K562 (cell line): Measurements from ENCODE around the gene MYO3B. TPM values are rescaled to one million over a fixed set of nuclear protein-coding genes. Genes with fewer than 3 reads are reported as not detected.

Experiments used
- ATAC-seq: fragments of 200-7000 bp; cut with Tn5 transposase; 3 replicates; pipeline ENCODE4 v1.9.1; 2020; ENCODE audit warnings: moderate library complexity
- BruUV-seq: library from RNA; stranded (reverse); fragments of 400-500 nt; replicated peaks from 2 replicates; lab custom pipeline; 2021; lab: Mats Ljungman, UMichigan
- CTCF ChIA-PET: fragments of 300-600 bp; formaldehyde crosslinking; extraction: SDS; loops from one replicate; lab custom pipeline; 2021; ENCODE audit warnings: low intra/inter-chr PET ratio; lab: Yijun Ruan, JAX
- POLR2A ChIA-PET: fragments of 300-600, 350-650 bp; sonication (Branson Sonifier 250); formaldehyde crosslinking; extraction: SDS; loops from one replicate; lab custom pipeline; 2021; ENCODE audit warnings: antibody characterized with exemption, inconsistent platforms; lab: Yijun Ruan, JAX
- DNase-seq, 4 experiments: peaks; one replicate each; pipeline versions ENCODE4 v3.0.0 to v3.0.0-alpha.2; 2011 to 2018; ENCODE audit warnings: low spot score in 3 of 4, mixed read lengths in 3 of 4; ENCODE audit errors: extremely low read depth in 1 of 4
- FAIRE-seq: peaks from 2 replicates; lab custom pipeline; 2011; peaks lifted over from hg19 to GRCh38; lab: Jason Lieb, UNC
- H2AFZ ChIP-seq: 2 replicates; pipeline ENCODE4 v1.6.0; 2011; ENCODE audit warnings: low read depth, low read length, control low read depth, inconsistent platforms
- H3K27ac ChIP-seq: fragments of 200-600 bp; 3 replicates; pipeline ENCODE4 v1.8.0; 2011; ENCODE audit warnings: low read depth, mild to moderate bottlenecking, control low read depth, inconsistent platforms, low read length, moderate library complexity, mixed read lengths; ENCODE audit errors: extremely low read depth
- H3K27me3 ChIP-seq, 2 experiments: fragments of 300-600 bp in 1 of 2; 2 replicates in 1 of 2; 3 replicates in 1 of 2; pipeline versions ENCODE4 v1.6.0 to v1.8.0; 2011; ENCODE audit warnings: inconsistent platforms in 2 of 2, low read length in 2 of 2, mild to moderate bottlenecking in 1 of 2, mixed read lengths in 1 of 2, moderate library complexity in 1 of 2; ENCODE audit not compliant: control insufficient read depth in 2 of 2, insufficient read depth in 2 of 2
- H3K36me3 ChIP-seq: fragments of 300-600 bp; 3 replicates; pipeline ENCODE4 v1.8.0; 2011; ENCODE audit warnings: mild to moderate bottlenecking, low read length, inconsistent platforms; ENCODE audit not compliant: control insufficient read depth, insufficient read depth
- H3K4me1 ChIP-seq, 2 experiments: fragments of 200-600 bp in 1 of 2; replicated peaks in 1 of 2; 2 replicates in 1 of 2; 3 replicates in 1 of 2; pipeline versions ENCODE4 v1.5.1 to v1.8.0; 2011; ENCODE audit warnings: inconsistent platforms in 2 of 2, low read length in 2 of 2, mild to moderate bottlenecking in 1 of 2, mixed read lengths in 1 of 2, moderate library complexity in 1 of 2; ENCODE audit not compliant: control insufficient read depth in 2 of 2, insufficient read depth in 2 of 2
- H3K4me2 ChIP-seq: 2 replicates; pipeline ENCODE4 v1.6.1; 2011; ENCODE audit warnings: low read length, control low read depth, inconsistent platforms, mixed read lengths; ENCODE audit not compliant: insufficient read depth
- H3K4me3 ChIP-seq: fragments of 200-600 bp; sonication (generic), shearing (Covaris generic); 2 replicates; pipeline ENCODE4 v1.5.1; 2016; ENCODE audit warnings: control low read depth, inconsistent platforms
- H3K79me2 ChIP-seq: fragments of 200-600 bp; 3 replicates; pipeline ENCODE4 v1.8.0; 2011; ENCODE audit warnings: low read length, inconsistent platforms; ENCODE audit not compliant: control insufficient read depth, insufficient read depth
- H3K9ac ChIP-seq, 2 experiments: 2 replicates each; pipeline versions ENCODE4 v1.6.0 to v1.6.1; 2011; ENCODE audit warnings: low read depth in 2 of 2, low read length in 2 of 2, control low read depth in 1 of 2, inconsistent platforms in 1 of 2, mild to moderate bottlenecking in 1 of 2, mixed read lengths in 1 of 2; ENCODE audit not compliant: insufficient read depth in 1 of 2
- H3K9me1 ChIP-seq: one replicate; pipeline ENCODE4 v1.6.0; 2011; ENCODE audit warnings: inconsistent platforms, mild to moderate bottlenecking, low read length, moderate library complexity; ENCODE audit not compliant: control insufficient read depth, insufficient read depth
- H3K9me3 ChIP-seq: replicated peaks from 2 replicates; pipeline ENCODE4 v1.5.1; 2011; ENCODE audit warnings: low read depth, low read length, inconsistent platforms; ENCODE audit not compliant: control insufficient read depth, insufficient read depth
- H4K20me1 ChIP-seq: replicated peaks from 2 replicates; pipeline ENCODE4 v1.6.1; 2011; ENCODE audit warnings: low read length, inconsistent platforms, mixed read lengths; ENCODE audit not compliant: control insufficient read depth, insufficient read depth
- BHLHE40 ChIP-seq: IDR thresholded peaks from 2 replicates; pipeline ENCODE4 v1.6.1; 2011; ENCODE audit warnings: low read length, improper control_type of control experiment
- ELF1 ChIP-seq: fragments of 200-800 bp; sonication (Bioruptor generic); IDR thresholded peaks from 2 replicates; pipeline ENCODE4 v1.6.1; 2016; ENCODE audit warnings: missing genetic modification characterization, missing compliant biosample characterization
- HNRNPH1 ChIP-seq: fragments of 200-400 bp; formaldehyde crosslinking; optimal IDR thresholded peaks from 2 replicates; pipeline ENCODE3; 2017; ENCODE audit warnings: low read depth, mild to moderate bottlenecking, low read length, moderate library complexity
- NR4A1 ChIP-seq, 2 experiments: fragments of 250-450 bp in 1 of 2; fragments of 450-650 bp in 1 of 2; sonication (Bioruptor Pico) in 1 of 2; IDR thresholded peaks; 2 replicates each; pipeline versions ENCODE4 v1.4.0 to v1.6.1; 2016 to 2020; ENCODE audit warnings: mild to moderate bottlenecking in 2 of 2, missing compliant biosample characterization in 1 of 2, missing genetic modification characterization in 1 of 2, moderate library complexity in 1 of 2
- POLR2AphosphoS2 ChIP-seq: IDR thresholded peaks from 2 replicates; pipeline ENCODE4 v1.6.1; 2012; ENCODE audit warnings: low read length, improper control_type of control experiment
- TEAD2 ChIP-seq: fragments of 450-650 bp; IDR thresholded peaks from 2 replicates; pipeline ENCODE4 v1.6.1; 2016; ENCODE audit warnings: missing genetic modification characterization, control low read depth, missing compliant biosample characterization
- ZNF668 ChIP-seq: fragments of 250-450 bp; sonication (Bioruptor Pico); IDR thresholded peaks from 2 replicates; pipeline ENCODE4 v1.8.0; 2022; ENCODE audit warnings: mild to moderate bottlenecking, inconsistent platforms
- WGBS: fragments of 100-300 bp; shearing (Covaris generic); methylation state at CpG from one replicate; pipeline ENCODE4 v1.1.6; 2016; ENCODE audit warnings: low coverage, mixed read lengths; ENCODE audit not compliant: insufficient coverage; ENCODE audit errors: missing lambda C conversion rate; 5-methylcytosine and 5-hydroxymethylcytosine counted together
- in situ Hi-C: fragments of 300-500 bp; cut with MboI; formaldehyde crosslinking; loops from 4 replicates; pipeline ENCODE4 v1.15.0; 2018; ENCODE audit warnings: inconsistent platforms, mixed read lengths
- intact Hi-C: fragments of 100-400 bp; cut with micrococcal nuclease; formaldehyde crosslinking; loops from 2 replicates; pipeline ENCODE4 v1.14.2; 2022
- polyA plus RNA-seq, 8 experiments: library from polyadenylated mRNA; depleted of rRNA in 4 of 8; stranded (reverse) in 5 of 8; unstranded in 3 of 8; fragments of >200 nt; fragmentation: Nextera tagmentation in 2 of 8; fragmentation: Illumina TruSeq in 1 of 8; extraction: Ambion mirVana in 2 of 8; extraction: Trizol in 1 of 8; gene quantifications; 2 replicates each; pipeline versions ENCODE4 v1.2.1 to v1.2.3, GENCODE V29; 2011 to 2014; ENCODE audit warnings: inconsistent platforms in 1 of 8, missing spikeins in 1 of 8
- total RNA-seq, 7 experiments: library from RNA; depleted of rRNA in 6 of 7; stranded (reverse); fragments of >200 nt in 6 of 7; fragmentation: Illumina TruSeq in 2 of 7; extraction: Trizol in 2 of 7; gene quantifications; 2 replicates each; pipeline versions ENCODE4 v1.2.1 to v1.2.3, GENCODE V29; 2011 to 2021; ENCODE audit warnings: low replicate concordance in 1 of 7
- TF ChIP-seq, protein P1 (sequence below): fragments of 250-450 bp; sonication (Bioruptor Pico); IDR thresholded peaks from 2 replicates; pipeline ENCODE4 v1.8.0; 2022; ENCODE audit warnings: inconsistent platforms, mild to moderate bottlenecking, moderate library complexity, borderline replicate concordance
- TF ChIP-seq, protein P2 (sequence below), 2 experiments: IDR thresholded peaks in 1 of 2; conservative IDR thresholded peaks in 1 of 2; 2 replicates each; pipeline ENCODE4 v1.6.1; 2016; ENCODE audit warnings: low read depth in 2 of 2, mild to moderate bottlenecking in 1 of 2, missing compliant biosample characterization in 1 of 2, missing genetic modification characterization in 1 of 2, moderate library complexity in 1 of 2
- TF ChIP-seq, protein P3 (sequence below): sonication (generic); formaldehyde crosslinking; IDR thresholded peaks from 2 replicates; pipeline ENCODE4 v1.8.0; 2023; ENCODE audit warnings: mild to moderate bottlenecking, missing genetic modification reagents

The MYO3B gene
- total and polyA plus RNA-seq, 9 of the 15 experiments (the other 6 are each of a cell fraction or from before 2014, with no cell fraction given), result 2.7 to 6.5 (median 3.6) TPM

DNA sequence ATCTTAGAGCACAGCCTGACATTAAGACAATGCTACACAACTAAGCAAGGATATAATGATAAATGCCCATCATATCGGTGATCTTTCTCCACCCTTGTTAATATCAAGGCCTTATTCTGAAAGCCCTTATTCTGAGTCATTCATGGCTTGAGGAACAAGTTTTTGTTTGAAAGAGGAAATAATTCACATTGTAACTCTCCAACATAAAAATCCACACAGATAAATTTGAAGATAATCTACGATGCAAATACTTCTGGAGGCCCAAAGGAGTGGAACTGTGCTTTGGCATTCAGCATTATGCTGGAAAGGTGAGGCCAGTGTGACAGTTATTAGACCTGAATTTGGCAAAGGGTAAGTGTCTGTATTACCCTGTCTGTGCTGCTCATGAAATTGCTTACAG lies 227.4 kb downstream of the MYO3B start (continued):
- TF ChIP-seq, protein P1, sequence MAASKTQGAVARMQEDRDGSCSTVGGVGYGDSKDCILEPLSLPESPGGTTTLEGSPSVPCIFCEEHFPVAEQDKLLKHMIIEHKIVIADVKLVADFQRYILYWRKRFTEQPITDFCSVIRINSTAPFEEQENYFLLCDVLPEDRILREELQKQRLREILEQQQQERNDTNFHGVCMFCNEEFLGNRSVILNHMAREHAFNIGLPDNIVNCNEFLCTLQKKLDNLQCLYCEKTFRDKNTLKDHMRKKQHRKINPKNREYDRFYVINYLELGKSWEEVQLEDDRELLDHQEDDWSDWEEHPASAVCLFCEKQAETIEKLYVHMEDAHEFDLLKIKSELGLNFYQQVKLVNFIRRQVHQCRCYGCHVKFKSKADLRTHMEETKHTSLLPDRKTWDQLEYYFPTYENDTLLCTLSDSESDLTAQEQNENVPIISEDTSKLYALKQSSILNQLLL, result no peak
- TF ChIP-seq, all 486 proteins: peak for 0

DNA sequence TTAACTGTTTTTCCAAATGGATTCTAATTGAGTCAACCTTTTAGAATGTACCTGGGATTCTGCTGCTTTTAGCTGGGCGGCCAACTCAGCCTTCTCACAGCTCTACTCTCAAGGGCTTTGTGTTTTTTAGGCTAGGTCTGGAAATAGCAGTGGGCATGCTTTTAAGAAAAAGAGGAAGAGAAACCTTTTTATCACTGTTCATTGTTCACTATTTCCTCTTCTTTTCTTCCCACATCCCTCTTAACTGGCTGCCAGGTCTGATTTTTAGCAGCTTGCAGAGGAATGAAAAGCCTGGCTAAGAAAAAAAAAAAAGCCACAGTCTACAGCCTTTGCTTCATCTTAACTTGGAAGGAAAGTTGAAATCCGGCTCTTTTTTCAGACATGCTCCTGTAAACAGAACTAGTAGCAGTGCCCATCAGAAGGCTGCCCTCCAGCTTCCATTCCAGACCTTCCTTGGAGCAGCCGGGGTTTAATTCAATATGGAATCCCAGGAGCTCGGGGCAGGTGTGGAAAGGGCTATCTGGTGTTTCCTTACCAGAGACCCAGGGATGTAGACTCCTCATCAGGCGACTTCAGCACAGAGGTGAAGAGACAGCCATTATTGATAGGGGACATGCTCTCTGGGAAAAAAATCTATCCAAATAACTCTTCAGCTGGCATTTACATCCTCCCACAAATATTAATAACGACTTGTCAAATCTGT lies 230.7 kb downstream of the MYO3B start:
- POLR2A ChIA-PET, result interaction anchor here (0.6 to 1.1 kb wide), 3 partner anchors 13 to 408 kb away, joined by 3 to 4 read pairs (median 3); partner anchors contain the start of gene GAD1
- FAIRE-seq, result no peak
- TF ChIP-seq POLR2AphosphoS2 (no peak), TEAD2 (tag) (no peak), ELF1 (peak; percentile 7; the same call in 1 of the 2 replicates), ZNF668 (no peak), HNRNPH1 (no peak), BHLHE40 (no peak), NR4A1 (CRISPR knock-in tag; IDR thresholded peaks at IDR 0.05) (no peak), NR4A1 (tag; IDR thresholded peaks at IDR 0.05) (no peak)
- TF ChIP-seq, protein P2, sequence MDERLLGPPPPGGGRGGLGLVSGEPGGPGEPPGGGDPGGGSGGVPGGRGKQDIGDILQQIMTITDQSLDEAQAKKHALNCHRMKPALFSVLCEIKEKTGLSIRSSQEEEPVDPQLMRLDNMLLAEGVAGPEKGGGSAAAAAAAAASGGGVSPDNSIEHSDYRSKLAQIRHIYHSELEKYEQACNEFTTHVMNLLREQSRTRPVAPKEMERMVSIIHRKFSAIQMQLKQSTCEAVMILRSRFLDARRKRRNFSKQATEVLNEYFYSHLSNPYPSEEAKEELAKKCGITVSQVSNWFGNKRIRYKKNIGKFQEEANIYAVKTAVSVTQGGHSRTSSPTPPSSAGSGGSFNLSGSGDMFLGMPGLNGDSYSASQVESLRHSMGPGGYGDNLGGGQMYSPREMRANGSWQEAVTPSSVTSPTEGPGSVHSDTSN (CRISPR knock-in tag; IDR thresholded peaks at IDR 0.05; ENCODE audit: low read depth), result no peak
- TF ChIP-seq, protein P2 (tag; conservative IDR thresholded peaks at IDR 0.05; ENCODE audit: low read depth), result peak; percentile 8; the same call in 1 of the 2 replicates
- TF ChIP-seq, protein P3, sequence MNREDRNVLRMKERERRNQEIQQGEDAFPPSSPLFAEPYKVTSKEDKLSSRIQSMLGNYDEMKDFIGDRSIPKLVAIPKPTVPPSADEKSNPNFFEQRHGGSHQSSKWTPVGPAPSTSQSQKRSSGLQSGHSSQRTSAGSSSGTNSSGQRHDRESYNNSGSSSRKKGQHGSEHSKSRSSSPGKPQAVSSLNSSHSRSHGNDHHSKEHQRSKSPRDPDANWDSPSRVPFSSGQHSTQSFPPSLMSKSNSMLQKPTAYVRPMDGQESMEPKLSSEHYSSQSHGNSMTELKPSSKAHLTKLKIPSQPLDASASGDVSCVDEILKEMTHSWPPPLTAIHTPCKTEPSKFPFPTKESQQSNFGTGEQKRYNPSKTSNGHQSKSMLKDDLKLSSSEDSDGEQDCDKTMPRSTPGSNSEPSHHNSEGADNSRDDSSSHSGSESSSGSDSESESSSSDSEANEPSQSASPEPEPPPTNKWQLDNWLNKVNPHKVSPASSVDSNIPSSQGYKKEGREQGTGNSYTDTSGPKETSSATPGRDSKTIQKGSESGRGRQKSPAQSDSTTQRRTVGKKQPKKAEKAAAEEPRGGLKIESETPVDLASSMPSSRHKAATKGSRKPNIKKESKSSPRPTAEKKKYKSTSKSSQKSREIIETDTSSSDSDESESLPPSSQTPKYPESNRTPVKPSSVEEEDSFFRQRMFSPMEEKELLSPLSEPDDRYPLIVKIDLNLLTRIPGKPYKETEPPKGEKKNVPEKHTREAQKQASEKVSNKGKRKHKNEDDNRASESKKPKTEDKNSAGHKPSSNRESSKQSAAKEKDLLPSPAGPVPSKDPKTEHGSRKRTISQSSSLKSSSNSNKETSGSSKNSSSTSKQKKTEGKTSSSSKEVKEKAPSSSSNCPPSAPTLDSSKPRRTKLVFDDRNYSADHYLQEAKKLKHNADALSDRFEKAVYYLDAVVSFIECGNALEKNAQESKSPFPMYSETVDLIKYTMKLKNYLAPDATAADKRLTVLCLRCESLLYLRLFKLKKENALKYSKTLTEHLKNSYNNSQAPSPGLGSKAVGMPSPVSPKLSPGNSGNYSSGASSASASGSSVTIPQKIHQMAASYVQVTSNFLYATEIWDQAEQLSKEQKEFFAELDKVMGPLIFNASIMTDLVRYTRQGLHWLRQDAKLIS (CRISPR knock-in tag), result no peak

More for the DNA sequence above, 230.7 kb downstream of the MYO3B start:
- ATAC-seq (peak; percentile 48), DNase-seq (no peak)
- no peak overlapping the region for H3K9ac ChIP-seq
- no peaks in the 10 kb centered on the region for H3K36me3 ChIP-seq
- H3K9me3 ChIP-seq, result no peaks in the 10 kb centered on the region
- intact Hi-C loops, result loop anchor here (1.0 to 10.0 kb wide), 2 partner anchors 306 to 404 kb away; partner anchors contain the start of gene SP5
- no peaks in the 10 kb centered on the region for H3K79me2 ChIP-seq
- WGBS, result 36% methylated on average over 6 of the region's 6 CpGs
- CTCF ChIA-PET, result interaction anchor here (0.9 to 3.0 kb wide), 5 partner anchors 59 to 465 kb away, joined by 3 to 12 read pairs (median 4); no protein-coding TSS in a partner anchor
- H2AFZ ChIP-seq, result no peak overlapping the region
- H3K4me2 ChIP-seq, result no peak overlapping the region
- no peaks in the 10 kb centered on the region for H4K20me1 ChIP-seq
- no peak overlapping the region for H3K4me3 ChIP-seq
- no peaks in the 10 kb centered on the region for H3K27me3 ChIP-seq
- no TSS peak for BruUV-seq
- H3K4me1 ChIP-seq, result 0 out of 5 replicates have a peak, but pooled peaks cover 0 to 2% of the 10 kb centered on the region in 2 experiments
- no peak overlapping the region for H3K27ac ChIP-seq
- in situ Hi-C loops, result no loop called here
- H3K9me1 ChIP-seq, result no peaks in the 10 kb centered on the region
